ENCODE data around the gene ZG16.

DNA sequence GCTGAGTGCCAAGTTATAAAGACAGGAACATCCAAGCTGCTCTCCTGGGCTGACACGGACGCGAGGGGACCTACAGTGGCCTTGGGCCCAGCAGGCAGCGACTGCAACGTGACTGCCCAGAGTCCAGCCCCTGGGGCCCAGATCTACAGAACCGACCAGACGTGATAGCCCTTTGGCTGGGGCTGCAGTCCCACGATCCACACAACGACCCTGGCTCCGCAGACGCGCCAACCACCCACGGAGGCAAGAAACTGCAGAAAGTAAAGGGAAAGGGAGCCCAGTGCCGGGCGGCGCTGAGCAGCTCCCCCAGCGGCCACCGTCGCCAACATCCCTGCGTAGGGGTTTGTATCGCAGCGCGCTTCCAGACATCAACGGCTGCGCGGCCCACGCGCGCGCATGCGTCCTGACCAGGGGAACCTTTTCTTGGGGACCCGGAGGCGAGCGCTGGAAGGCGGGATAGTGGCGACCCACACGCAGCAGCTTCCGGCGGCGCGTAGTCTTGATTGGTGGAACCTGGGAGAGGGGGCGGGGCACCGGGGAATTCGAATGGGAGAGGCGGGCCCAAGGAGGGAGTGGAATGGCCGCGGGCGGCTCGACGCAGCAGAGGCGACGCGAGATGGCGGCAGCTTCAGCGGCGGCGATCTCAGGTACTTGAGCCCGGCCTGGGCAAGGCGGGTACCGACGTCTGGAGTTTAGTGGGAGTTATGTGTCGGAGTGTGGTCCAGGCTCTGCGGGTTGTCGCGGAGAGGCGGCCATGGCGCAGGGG lies 12.3 kb downstream of the ZG16 start, which contains the start of gene KIF22:
- TF ChIP-seq POLR2A (IDR thresholded peaks at IDR 0.05) = peak in 1 of 2 donors; percentile 67
- TF ChIP-seq, protein P1, sequence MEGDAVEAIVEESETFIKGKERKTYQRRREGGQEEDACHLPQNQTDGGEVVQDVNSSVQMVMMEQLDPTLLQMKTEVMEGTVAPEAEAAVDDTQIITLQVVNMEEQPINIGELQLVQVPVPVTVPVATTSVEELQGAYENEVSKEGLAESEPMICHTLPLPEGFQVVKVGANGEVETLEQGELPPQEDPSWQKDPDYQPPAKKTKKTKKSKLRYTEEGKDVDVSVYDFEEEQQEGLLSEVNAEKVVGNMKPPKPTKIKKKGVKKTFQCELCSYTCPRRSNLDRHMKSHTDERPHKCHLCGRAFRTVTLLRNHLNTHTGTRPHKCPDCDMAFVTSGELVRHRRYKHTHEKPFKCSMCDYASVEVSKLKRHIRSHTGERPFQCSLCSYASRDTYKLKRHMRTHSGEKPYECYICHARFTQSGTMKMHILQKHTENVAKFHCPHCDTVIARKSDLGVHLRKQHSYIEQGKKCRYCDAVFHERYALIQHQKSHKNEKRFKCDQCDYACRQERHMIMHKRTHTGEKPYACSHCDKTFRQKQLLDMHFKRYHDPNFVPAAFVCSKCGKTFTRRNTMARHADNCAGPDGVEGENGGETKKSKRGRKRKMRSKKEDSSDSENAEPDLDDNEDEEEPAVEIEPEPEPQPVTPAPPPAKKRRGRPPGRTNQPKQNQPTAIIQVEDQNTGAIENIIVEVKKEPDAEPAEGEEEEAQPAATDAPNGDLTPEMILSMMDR (IDR thresholded peaks at IDR 0.05) = peak; percentile 57 to 93 (median 68)
